ENCODE results near the gene CD96.

Gene CD96

GRCh38 chr3:111608383-111608782 is 66.4 kb downstream of the CD96 start:
- no peaks in the 10 kb centered on the region for H3K27me3 ChIP-seq (ENCODE audit: insufficient read depth, poor library complexity, severe bottlenecking)

GRCh38 chr3:111609700-111610099 is 67.7 kb downstream of the CD96 start:
- H3K27ac ChIP-seq (replicated peaks): no peak overlapping the region
- DNase-seq (ENCODE audit: low read depth in 1 of 2, low spot score in 1 of 2): no peak
- TF ChIP-seq CTCF (IDR thresholded peaks at IDR 0.05; ENCODE audit: insufficient read depth, low read length) (no peak), REST (IDR thresholded peaks at IDR 0.05; ENCODE audit: insufficient replicate concordance, low read depth) (no peak), GABPA (IDR thresholded peaks at IDR 0.05; ENCODE audit: low read depth) (no peak), SPI1 (IDR thresholded peaks at IDR 0.05; ENCODE audit: borderline replicate concordance, low read depth) (no peak), POLR2AphosphoS5 (IDR thresholded peaks at IDR 0.05; ENCODE audit: low read depth) (no peak)
- no peaks in the 10 kb centered on the region for H3K27me3 ChIP-seq (ENCODE audit: insufficient read depth, poor library complexity, severe bottlenecking)
- H3K4me3 ChIP-seq (replicated peaks; ENCODE audit: insufficient read depth, low read length): no peak overlapping the region

More at GRCh38 chr3:111608383-111608782, 66.4 kb downstream of the CD96 start:
- no peak for DNase-seq (ENCODE audit: low read depth in 1 of 2, low spot score in 1 of 2)
- Histone ChIP-seq H3K4me3 (replicated peaks; ENCODE audit: insufficient read depth, low read length) (no peak overlapping the region), H3K27ac (replicated peaks) (no peak overlapping the region)
- TF ChIP-seq REST (IDR thresholded peaks at IDR 0.05; ENCODE audit: insufficient replicate concordance, low read depth) (no peak), GABPA (IDR thresholded peaks at IDR 0.05; ENCODE audit: low read depth) (no peak), SPI1 (IDR thresholded peaks at IDR 0.05; ENCODE audit: borderline replicate concordance, low read depth) (no peak), CTCF (IDR thresholded peaks at IDR 0.05; ENCODE audit: insufficient read depth, low read length) (no peak), POLR2AphosphoS5 (IDR thresholded peaks at IDR 0.05; ENCODE audit: low read depth) (no peak)

GRCh38 chr3:111610189-111610588 is 68.2 kb downstream of the CD96 start:
- no peak for DNase-seq (ENCODE audit: low read depth in 1 of 2, low spot score in 1 of 2)
- no peaks in the 10 kb centered on the region for H3K27me3 ChIP-seq (ENCODE audit: insufficient read depth, poor library complexity, severe bottlenecking)
- H3K4me3 ChIP-seq (replicated peaks; ENCODE audit: insufficient read depth, low read length): no peak overlapping the region
- H3K27ac ChIP-seq (replicated peaks): no peak overlapping the region
- no peak for TF ChIP-seq POLR2AphosphoS5 (IDR thresholded peaks at IDR 0.05; ENCODE audit: low read depth)
- no peak for TF ChIP-seq CTCF (IDR thresholded peaks at IDR 0.05; ENCODE audit: insufficient read depth, low read length)
- no peak for TF ChIP-seq SPI1 (IDR thresholded peaks at IDR 0.05; ENCODE audit: borderline replicate concordance, low read depth)
- no peak for TF ChIP-seq GABPA (IDR thresholded peaks at IDR 0.05; ENCODE audit: low read depth)

GRCh38 chr3:111610612-111611054 is 68.6 kb downstream of the CD96 start:
- no peak for DNase-seq (ENCODE audit: low read depth in 1 of 2, low spot score in 1 of 2)
- Histone ChIP-seq H3K4me3 (replicated peaks; ENCODE audit: insufficient read depth, low read length) (no peak overlapping the region), H3K27ac (replicated peaks) (no peak overlapping the region), H3K27me3 (ENCODE audit: insufficient read depth, poor library complexity, severe bottlenecking) (no peaks in the 10 kb centered on the region)
- TF ChIP-seq REST (IDR thresholded peaks at IDR 0.05; ENCODE audit: insufficient replicate concordance, low read depth) (no peak), CTCF (IDR thresholded peaks at IDR 0.05; ENCODE audit: insufficient read depth, low read length) (no peak), POLR2AphosphoS5 (IDR thresholded peaks at IDR 0.05; ENCODE audit: low read depth) (no peak), SPI1 (IDR thresholded peaks at IDR 0.05; ENCODE audit: borderline replicate concordance, low read depth) (no peak), GABPA (IDR thresholded peaks at IDR 0.05; ENCODE audit: low read depth) (no peak)

Measured in HL-60 (cell line).